ENCODE data around the gene CLIP1. TPM values are rescaled to one million over a fixed set of nuclear protein-coding genes. Genes with fewer than 3 reads are reported as not detected.

Gene CLIP1
- total and polyA plus RNA-seq, 2 of the 8 experiments (the other 6 are each of a cell fraction or from before 2014, with no cell fraction given), result 19.0 to 27.6 TPM

- TF ChIP-seq CHD7 (IDR thresholded peaks at IDR 0.05; ENCODE audit: insufficient replicate concordance, low read length), result no peak
- TF ChIP-seq TEAD4 (IDR thresholded peaks at IDR 0.05; ENCODE audit: low read depth, low read length), result no peak
- TF ChIP-seq SP4 (IDR thresholded peaks at IDR 0.05; ENCODE audit: low read length), result no peak
- TF ChIP-seq EP300 (IDR thresholded peaks at IDR 0.05; ENCODE audit: borderline replicate concordance in 1 of 2, low read depth in 2 of 2, low read length in 2 of 2), result no peak
- TF ChIP-seq SAP30 (IDR thresholded peaks at IDR 0.05; ENCODE audit: insufficient read depth, insufficient replicate concordance, low read length), result no peak
- TF ChIP-seq E2F6 (IDR thresholded peaks at IDR 0.05), result no peak
Measured at GRCh38 chr12:122326586-122326985, 95.9 kb downstream of the CLIP1 start (continued).

Data from H1 (cell line).